DMS79 treated with DMSO at 0.1 percent for 48 hours (cell line): ENCODE measurements around the gene TGFBR2.

Source experiments
- DNase-seq: peaks from one replicate; lab custom pipeline; 2025; lab: John Stamatoyannopoulos, UW

Gene TGFBR2

DNA sequence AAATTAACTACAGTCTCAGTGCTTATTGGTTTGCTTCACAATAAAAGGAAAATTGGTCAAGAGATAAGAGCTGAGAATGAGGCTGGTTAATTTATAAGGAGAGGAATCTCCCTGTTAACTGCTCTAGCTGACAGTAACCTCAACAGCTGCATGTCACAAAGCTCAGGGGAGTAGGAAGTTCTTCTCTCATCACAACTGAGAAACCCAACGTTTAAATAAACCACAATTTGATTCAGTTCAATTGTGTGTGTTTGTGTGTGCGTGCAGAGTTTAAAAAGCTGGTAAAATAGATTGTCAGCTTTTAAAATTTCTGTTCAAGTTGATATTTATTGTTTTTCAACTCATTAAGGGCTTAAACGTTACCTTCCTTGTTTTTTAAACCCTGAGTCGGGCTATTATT is 3.5 kb upstream of the TGFBR2 start:
- no peak for DNase-seq

DNA sequence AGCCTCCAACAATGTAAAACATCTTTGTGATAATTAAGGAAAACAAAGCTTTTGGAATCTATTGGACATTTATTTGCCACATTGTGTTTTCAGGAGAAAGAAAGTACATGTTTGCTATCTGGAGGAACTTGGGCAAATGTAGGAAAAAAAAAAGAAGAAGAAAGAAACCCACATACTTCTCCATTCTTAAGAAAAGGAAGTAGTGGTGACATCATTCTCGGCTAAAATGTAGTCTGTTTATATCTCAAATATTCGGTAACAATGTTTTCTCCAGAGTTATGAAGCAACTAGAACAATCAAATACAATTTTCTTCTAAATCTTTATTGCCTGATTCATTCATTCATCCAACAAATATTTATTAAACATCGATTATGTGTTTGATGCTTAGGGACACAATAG is 2.3 kb upstream of the TGFBR2 start:
- DNase-seq = no peak

DNA sequence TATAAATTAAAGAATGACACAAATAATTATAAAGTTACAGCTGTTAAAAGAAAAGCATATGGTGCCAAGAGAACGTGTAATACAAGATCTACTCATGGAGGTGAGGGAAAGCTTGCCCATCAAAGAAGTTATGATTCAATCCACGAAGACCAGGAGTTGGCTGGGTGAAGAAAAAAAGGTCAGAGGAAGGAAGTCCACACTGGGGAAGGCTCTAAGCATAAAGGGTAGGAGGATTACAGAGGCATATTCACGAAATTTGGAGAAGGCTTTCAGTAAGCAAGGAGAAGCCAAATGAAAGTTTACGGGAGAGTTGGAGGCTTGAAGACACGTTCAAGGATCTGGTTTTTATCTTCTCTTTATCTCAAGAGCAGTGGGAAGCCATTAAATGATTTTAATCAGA is 1.8 kb upstream of the TGFBR2 start:
- no peak for DNase-seq

DNA sequence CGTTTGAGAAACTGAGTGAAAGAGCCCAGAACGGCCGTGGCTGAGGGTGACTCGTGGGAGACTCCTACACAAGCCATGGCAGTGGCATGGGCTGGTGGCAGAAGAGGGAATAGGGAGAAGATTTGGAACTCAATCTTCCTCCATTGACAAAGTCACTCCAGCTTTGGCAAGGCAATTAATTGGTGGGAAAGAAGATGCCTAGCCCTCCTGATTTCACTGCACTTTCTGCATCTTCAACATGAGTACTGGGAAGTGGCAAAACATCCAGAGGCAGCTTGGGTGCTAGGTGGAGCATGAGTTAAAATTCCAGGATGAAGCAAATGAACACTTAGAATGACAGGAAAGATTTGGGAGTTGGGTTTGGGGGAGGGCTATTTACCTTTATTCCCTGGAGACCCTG is 1.4 kb upstream of the TGFBR2 start:
- no peak for DNase-seq

GRCh38 chr3:30605706-30606300 is 598 bp upstream of the TGFBR2 start:
- no peak for DNase-seq

DNA sequence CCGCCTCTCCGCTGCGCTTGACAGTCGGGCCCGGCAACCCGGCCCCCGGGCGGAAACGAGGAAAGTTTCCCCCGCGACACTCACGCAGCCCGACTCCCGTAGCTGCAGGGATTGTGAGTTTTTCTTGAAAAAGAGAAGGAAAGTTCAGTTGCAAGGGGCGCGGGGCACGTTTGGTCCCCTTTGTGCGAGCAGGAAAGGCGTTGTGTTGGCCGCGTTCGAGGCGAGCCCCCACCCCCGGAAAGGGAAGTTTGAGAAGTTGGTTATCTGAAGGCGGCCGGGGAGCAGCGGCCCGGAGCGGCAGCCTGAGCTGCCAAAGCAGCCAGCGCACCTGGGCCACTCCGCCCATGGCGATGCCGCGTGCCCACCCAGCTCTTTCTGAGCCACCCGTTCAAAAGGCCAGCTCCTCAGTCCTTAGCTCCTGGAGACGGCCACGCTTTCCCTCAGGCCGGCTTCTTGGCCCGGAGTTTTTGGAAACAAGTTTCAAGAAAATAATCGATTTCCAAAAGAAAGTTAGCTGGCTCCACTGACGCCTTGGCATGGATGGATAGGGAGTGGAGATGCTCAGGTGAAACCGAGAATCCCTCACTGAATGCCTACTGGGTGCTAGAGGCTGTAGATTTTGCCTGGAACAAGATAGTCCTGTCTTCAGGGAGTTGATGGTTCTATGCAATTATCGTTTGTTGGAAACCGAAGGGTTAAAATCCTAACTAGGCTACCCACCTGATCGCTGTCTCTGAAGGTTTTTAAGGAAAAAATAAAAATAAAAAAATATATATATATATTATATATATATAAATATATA is 832 bp downstream of the TGFBR2 start:
- no peak for DNase-seq

- no peak for DNase-seq
Observed at GRCh38 chr3:30608598-30608947, 2.2 kb downstream of the TGFBR2 start.

DNA sequence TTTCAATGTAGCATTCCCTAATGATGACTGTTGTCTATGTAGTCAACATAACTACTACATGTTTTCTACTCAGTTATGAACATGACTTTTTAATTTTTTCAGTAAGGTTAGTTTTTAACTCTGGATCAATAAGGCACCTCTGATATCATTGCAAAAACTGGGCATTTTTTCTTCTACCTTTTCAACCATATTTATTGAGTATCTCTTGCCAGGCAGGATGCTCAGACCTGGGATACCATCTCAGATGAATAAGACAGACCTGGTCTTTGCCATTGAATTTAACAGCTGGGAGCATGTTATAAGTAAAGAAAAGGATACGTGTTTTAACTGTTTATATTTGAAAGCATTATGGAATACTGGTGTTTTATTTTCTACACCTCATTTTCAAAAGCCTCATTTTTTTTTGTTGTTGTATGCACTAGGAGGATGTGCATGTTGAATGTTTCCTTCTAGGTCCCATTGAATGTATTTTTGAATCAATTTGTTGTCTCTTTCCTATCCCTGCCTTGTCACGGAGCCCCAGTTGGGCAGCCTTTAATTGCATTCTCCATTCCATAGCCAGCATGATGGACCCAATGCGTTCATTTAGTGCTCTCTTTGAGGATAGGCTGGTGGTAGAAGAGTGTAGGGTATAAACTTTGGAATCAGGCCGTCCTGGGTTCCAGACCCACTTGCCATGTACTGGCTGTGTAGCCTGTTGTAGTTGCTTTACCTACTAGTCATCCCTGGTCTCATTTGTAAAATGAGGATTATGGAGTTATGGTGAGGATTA is 3.7 kb downstream of the TGFBR2 start:
- DNase-seq = no peak

DNA sequence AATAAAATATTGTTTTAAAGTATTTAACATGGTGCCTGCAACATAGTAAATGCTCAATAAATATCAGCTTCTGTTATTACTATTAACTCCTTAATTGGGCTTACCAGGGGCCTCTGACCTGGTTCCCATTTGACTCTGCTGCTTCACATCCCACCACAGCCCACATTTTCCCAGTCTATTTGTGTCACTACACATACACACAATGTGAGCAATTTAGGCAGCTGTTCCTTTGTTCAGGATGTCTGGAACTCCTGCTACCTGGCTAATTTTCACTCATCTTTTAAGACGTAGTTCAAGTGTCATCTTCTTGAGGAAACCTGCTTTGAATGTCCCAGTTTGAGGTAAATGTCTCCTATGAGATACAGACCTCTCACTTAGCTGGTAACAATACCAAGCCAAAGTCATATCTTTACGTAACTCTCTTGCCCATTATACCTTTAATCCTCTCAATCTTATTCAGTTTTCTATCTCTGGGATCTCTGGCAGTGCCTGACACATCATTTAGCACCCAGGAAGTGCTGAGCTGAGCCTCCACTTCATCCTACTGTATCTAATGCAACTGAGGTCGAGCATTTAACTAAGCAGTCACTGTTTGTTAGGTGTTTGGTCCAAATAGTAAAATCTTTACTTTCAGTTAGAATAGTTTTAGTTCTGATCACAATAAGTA is 4.4 kb downstream of the TGFBR2 start:
- DNase-seq = no peak

DNA sequence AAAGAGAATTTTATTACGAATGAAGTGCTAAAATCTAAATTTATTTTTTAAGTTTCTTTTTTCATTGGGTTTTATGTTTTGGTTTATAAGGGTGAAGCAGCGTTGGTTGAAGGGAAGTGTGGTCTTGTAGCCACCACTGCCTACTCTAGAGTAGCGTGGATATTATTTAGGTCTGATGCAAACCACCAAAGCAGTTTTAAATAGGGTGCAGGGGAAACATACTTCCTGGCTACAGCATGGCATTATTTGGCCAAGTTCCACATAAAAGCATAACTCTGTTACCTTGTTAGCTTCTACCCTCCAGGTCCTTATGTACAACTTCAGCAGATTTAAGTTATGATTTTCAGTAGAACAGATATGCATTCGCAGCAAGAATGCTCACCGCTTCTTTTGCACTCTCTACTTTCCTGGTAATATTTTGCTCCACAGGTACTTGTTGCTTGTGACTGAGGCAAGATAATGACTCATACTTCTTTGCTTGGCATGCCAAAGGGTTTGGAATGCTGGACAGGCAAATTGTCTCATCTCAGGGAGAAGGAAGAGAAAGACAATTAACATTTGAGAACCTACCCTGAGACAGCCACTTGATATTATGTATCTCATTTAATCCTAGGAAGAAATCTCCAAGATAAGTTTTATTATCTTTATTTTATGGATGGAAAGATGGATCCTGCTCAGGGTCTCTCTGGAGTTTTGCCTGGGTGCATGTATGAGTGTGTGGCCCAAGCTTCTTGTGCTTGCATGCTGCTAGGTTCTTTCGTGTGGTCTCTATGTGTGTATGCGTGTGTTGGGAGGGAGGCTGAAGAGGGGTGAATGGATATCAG is 5.4 kb downstream of the TGFBR2 start:
- no peak for DNase-seq

- no peak for DNase-seq
Observed at GRCh38 chr3:30612437-30613132, 6.2 kb downstream of the TGFBR2 start.

DNA sequence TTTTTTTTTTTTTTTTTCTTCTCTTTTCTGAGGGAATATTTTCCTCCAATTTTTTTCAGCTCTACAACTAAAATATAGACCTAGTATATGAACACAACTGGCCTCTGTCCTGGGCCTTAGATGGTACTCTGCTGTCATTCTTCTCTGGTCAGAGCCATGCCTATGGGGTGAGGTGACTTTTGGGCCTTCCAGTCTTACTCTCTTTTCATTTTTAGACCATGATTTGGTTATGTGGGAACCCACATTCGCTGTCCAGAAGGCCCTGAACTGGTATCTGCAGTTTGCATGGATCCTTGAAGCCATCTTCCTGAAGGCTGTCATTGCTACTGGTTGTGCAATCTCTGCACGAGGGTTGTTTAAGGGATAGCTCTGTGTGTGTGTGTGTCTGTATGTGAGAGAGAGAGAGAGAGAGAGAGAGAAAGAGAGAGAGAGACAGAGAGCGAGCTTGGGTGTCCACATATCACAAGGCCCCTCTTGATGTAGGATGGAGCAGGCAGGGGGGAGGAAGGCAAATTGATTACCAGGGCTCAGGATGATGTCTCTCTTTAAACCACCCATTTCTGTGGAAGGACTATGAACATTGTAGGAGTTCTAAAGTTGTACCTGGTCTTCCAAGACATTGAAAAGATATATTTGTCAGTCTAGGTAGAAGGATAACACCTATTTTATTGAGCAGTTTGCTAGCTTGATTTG is 6.9 kb downstream of the TGFBR2 start:
- no peak for DNase-seq

GRCh38 chr3:30614373-30614772 is 8.0 kb downstream of the TGFBR2 start:
- DNase-seq = no peak

GRCh38 chr3:30614943-30615342 is 8.5 kb downstream of the TGFBR2 start:
- no peak for DNase-seq

- DNase-seq = no peak
Observed at GRCh38 chr3:30615615-30616346, 9.4 kb downstream of the TGFBR2 start.

DNA sequence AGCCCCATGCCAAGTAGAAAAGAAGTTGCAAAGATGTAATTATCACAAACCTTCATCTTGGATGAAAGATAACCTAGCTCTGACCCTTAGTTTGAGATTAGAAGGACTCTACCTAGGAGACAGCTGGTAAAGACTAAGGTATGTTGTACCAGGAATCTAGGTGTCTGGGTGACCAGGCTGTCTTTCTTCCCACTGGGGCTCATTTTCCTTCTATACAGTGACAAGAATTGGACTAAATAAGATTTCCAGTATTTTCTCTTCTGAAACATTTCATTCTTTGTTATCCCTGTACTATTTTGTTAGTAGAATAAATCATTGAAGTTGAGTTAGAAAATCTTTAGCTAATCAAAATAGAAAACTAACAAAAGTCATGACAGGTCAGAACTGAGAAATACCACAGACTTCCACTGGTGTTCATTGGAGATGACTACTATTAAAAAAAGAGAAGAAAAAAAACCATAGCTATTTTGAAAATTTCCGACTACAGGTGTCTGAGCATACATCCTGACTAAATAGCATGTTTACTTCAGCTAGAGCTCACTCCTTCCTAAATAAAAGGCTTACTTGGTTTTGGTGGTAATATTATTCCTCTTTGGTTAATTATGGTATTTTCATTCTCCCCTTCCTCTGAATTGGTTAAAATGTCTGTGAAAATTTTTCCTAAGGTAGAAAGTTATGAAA is 10.1 kb downstream of the TGFBR2 start:
- DNase-seq = no peak

DNA sequence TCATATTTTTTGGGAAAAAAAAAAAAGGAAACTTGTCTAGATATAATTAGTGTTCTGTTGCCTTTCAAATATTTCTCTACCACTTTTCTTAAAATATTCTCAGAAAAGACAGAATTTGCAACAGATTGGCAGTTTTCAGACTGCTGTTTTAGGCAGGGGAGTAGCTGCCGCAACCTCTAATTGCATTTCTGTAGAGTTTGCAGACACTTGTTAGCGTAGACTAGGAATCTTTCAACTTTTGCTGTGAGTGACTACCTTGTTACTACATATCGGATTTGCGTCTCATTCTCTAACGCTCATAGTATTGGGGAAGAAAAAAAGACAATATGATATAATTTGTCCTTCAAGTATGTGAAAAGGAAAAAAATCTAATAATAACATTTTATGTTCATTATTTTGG is 10.7 kb downstream of the TGFBR2 start:
- DNase-seq = no peak

- DNase-seq = no peak
Observed at GRCh38 chr3:30617653-30618052, 11.3 kb downstream of the TGFBR2 start.

DNA sequence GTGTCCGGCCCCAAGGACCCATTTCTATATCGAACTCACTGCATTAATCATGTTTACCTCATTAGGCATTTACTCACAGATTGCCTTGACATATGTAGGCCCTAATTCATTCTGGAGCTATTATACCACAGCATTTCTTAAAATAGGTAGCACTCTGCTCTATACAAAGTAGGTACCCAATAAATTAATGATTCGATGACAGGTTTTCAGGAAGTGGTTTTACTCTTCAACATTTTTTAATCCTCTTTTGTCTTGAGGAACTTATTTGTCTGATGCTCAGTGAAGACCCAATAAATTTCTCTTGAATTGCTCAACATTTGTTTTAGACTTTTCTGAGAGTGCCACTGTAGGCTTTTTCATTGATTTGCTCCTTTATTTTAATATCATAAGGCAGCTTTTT is 12.1 kb downstream of the TGFBR2 start:
- DNase-seq = no peak
